HG03039 (cell line): ENCODE data around the gene ZBTB20.

ENCODE experiments used
- ATAC-seq: cut with Tn5 transposase; IDR thresholded peaks from one replicate; pipeline ENCODE4 v1.9.1; 2021; ENCODE audit warnings: mild to moderate bottlenecking, moderate library complexity; ENCODE audit not compliant: unreplicated experiment

ZBTB20 gene

GRCh38 chr3:114356525-114356924, 790.6 kb downstream of the ZBTB20 start:
- no peak for ATAC-seq

DNA sequence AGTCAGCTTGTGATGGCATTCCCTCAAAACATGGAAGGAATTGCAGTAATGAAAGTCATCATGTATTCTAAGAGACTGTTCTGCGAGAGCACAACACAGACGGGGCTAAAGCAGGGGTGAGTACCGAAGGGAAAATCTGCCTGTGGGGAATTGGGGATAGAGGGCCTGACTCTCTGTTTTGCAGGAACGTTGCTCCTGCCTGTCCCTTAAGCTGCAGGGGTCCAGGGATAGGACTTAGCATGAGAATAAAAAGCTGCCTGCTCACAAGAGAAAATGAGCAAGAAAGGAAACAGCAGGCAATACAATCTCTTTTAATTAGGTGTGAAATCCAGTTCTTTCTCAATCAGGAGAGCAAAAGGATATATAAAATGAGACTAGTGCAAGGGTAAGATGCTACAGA, 791.0 kb downstream of the ZBTB20 start:
- no peak for ATAC-seq

GRCh38 chr3:114355653-114356052, 791.4 kb downstream of the ZBTB20 start:
- no peak for ATAC-seq

GRCh38 chr3:114351822-114352145, 795.3 kb downstream of the ZBTB20 start:
- no peak for ATAC-seq

DNA sequence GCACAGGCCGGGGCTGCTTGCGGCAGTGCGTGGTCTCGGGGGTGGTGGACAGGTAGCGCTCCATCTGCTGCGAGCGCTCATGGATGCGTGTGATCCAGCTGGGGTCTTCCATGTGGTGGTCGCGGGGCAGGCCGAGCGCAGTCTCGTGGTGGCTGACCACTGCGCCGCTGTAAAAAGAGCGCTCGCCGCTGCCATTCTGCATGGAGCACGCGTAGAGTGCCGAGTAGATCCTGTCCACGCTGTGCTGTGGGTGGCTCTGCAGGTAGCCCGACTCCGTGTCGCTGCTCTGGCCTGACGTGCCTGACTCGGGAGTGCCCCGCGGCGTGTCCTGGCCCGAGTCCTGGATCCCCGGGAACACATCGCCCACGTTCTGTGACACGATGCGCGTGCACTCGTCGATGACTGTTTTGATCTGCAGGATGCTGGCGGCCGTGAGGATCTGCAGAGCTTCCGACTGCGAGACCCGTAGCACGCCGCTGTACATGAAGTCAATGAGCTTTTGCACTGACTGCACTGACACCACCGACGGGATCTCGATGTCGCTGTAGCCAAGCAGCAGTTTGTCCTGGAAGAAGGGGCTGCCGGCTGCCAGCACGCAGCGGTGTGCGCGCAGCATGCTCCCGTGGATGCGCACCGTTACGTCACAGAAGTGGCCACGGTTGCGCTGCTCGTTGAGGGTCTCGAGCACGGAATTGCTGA, 795.8 kb downstream of the ZBTB20 start:
- no peak for ATAC-seq

GRCh38 chr3:114350690-114351089, 796.4 kb downstream of the ZBTB20 start:
- ATAC-seq = no peak

DNA sequence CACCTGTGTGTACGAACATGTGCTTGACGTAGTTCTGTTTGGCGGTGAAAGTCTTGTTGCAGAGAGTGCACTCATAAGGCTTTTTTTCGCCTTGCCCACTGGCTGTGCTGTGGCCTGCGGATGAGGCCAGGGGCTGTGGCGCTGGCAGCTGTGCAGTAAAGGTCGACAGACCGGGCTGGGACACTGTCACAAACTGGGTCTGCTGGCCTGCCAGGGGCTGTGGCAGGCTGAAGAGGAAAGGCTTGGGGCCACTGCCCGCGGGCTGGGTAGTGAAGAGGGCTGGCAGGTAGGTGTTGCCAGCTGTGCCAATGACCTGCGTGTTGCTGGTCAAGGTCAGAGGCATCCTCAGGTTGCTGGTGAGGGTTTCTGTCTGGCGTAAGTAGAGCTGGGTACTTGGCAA, 796.8 kb downstream of the ZBTB20 start:
- no peak for ATAC-seq

DNA sequence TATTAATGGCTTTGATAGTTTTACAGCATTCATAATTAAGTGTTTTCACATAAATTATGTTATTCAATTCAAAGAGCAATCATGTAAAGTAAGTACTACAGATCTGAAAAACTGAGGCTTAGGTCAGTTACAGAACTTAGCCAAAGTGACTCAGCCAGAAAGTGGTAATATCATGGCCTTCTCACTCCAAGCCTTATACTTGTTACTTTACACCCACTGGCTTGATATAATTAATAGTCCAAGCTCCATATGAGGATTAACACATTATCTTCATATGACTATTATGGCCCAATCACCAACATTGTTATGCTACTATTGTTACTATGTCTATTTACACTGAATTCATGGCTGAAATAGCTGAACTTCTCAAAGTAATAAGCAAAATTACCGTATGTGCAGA, 802.6 kb downstream of the ZBTB20 start:
- no peak for ATAC-seq

- no peak for ATAC-seq
Measured at GRCh38 chr3:114338651-114339357, 808.3 kb downstream of the ZBTB20 start.

- no peak for ATAC-seq
Measured at GRCh38 chr3:114336857-114337256, 810.2 kb downstream of the ZBTB20 start.

GRCh38 chr3:114336122-114336697, 810.9 kb downstream of the ZBTB20 start:
- no peak for ATAC-seq

- no peak for ATAC-seq
Measured at GRCh38 chr3:114333923-114334240, 813.2 kb downstream of the ZBTB20 start.

- no peak for ATAC-seq
Measured at GRCh38 chr3:114333180-114333922, 813.7 kb downstream of the ZBTB20 start.

GRCh38 chr3:114332342-114333179, 814.5 kb downstream of the ZBTB20 start:
- peak; percentile 48 for ATAC-seq

DNA sequence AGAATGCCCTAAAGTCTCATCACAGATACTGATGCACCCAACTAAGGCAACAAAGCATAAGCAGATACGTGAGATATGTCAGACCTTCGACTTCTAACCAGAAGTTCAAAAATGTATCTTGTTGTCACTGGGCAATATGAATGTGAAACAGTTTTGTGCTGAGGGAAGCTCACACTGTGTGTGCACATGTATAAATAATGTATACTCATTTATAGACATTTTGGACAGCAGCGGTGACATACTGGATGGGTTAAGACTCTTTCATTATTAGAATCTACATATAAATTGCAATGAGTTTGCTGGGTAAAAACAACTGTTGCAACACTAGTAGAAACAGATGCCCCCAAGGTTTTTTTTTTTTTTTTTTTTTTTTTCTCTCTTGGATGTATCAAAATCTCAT, 815.4 kb downstream of the ZBTB20 start:
- ATAC-seq = no peak

DNA sequence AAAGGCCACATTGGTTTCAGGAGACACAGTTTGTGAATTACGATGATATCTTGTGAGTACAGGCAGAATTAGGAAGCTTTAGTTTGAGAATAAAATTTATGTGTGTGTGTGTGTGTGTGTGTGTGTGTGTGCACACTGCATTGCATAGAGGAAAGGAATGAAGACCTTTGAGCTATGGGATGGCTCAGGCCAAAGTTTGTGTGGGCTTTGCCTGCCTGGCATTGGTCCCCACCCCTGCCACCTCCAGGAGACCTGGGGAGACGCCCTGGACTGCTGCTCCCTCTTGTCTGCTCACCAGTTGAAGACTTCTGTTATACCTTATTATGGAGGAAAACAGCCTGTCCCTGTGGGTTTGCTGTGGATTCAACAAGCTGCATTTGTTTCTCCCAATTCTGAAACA, 816.1 kb downstream of the ZBTB20 start:
- ATAC-seq = no peak

- peak; percentile 57 for ATAC-seq
Measured at GRCh38 chr3:114329823-114330222, 817.3 kb downstream of the ZBTB20 start.

GRCh38 chr3:114328345-114328744, 818.7 kb downstream of the ZBTB20 start:
- ATAC-seq = no peak

DNA sequence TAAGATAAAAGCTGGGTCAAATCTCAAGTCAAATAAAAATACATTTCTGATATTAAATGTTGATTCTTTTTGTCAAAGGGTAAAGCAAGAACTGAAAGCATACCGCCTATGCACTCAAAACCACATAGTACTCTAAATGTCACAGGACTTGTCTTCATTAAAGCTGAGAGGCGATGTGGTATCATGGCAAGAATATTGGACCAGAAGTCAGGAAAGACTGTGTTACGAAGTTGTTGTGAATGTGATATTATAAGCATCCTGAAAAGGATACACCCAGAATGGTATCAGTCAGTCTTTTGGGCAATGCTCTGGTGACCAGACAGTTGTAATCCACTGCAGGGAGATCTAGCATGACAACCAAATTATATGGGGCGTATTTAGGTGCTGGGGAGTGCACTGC, 819.4 kb downstream of the ZBTB20 start:
- ATAC-seq = no peak

DNA sequence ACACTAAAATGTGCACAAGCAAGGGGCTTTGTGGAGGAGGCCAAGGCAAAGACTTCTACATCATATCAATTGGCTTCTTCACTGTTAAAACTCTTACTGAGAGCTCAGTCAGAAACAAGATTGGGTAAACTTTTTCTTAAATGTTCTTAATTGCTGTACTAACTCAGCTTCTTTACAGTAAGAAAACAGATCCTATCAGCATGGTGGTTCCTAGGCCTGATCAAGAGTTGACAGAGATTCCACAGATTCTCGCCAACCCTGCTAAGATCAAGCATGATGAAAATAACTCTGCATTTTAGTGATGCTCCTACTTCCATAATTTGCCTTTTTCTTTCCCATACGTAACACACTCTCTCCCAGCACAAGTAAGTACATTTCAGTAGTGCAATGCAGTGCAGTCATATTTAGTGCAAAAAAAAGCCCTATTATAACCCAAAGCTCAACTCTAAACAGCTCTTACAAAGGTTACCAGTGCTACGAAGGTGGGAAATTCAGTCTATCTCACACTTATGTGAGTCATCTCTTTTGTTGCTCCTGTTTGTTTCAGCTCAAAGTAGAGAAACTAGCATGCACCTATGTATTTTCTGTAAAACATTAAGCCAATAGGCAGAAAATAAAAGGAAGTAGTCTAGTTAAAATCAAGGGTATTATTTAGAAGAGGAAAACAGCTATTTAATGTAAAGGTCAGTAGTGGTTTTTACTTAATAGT, 823.4 kb downstream of the ZBTB20 start:
- no peak for ATAC-seq
